ENCODE measurements around the gene PSAPL1. TPM values are rescaled to one million over a fixed set of nuclear protein-coding genes. Genes with fewer than 3 reads are reported as not detected.

Gene PSAPL1
- total and polyA plus RNA-seq, 2 of the 8 experiments (the other 6 are each of a cell fraction or from before 2014, with no cell fraction given): 0.03 TPM; not detected in 1

GRCh38 chr4:7418131-7418943 is 16.4 kb downstream of the PSAPL1 start:
- no peak overlapping the region for H2BK5ac ChIP-seq (ENCODE audit: low read depth, low read length)
- H3K9ac ChIP-seq (replicated peaks in 1 of 4; ENCODE audit: extremely low read depth in 1 of 4, low read depth in 3 of 4, low read length in 3 of 4): no peak overlapping the region
- H4K91ac ChIP-seq (replicated peaks; ENCODE audit: insufficient read length, low read length): no peak overlapping the region
- H2BK12ac ChIP-seq (ENCODE audit: low read depth, low read length): no peak overlapping the region
- H3K79me1 ChIP-seq (ENCODE audit: low read depth, low read length): no peaks in the 10 kb centered on the region
- H3K4ac ChIP-seq (replicated peaks; ENCODE audit: insufficient read length, low read depth, low read length): no peak overlapping the region
- H3K36me3 ChIP-seq (ENCODE audit: control insufficient read depth in 2 of 4, insufficient read depth in 4 of 4, low read length in 3 of 4): no peaks in the 10 kb centered on the region; a peak in 1 of 8 replicates
- no peak for FAIRE-seq
- no peak overlapping the region for H3K4me3 ChIP-seq (ENCODE audit: extremely low read depth in 1 of 4, insufficient read depth in 2 of 4, low read depth in 3 of 4, low read length in 4 of 4)
- H4K8ac ChIP-seq (ENCODE audit: extremely low read depth, insufficient read depth, low read length): peak overlapping the region; percentile 29; the same call in 1 of the 2 replicates
- H2AK5ac ChIP-seq (ENCODE audit: low read depth, low read length): no peak overlapping the region
- CTCF ChIA-PET (ENCODE audit: partially characterized antibody): interaction anchor here (0.6 to 1.2 kb wide), 3 partner anchors 25 to 282 kb away, joined by 3 to 5 read pairs (median 3); no protein-coding TSS in a partner anchor
- no peak overlapping the region for H2BK120ac ChIP-seq (replicated peaks; ENCODE audit: low read depth, low read length)
- peaks cover 5% of the 10 kb centered on the region; the same call in 1 of the 2 replicates for H3K23me2 ChIP-seq (ENCODE audit: low read depth, low read length)
- no peak overlapping the region for H3K23ac ChIP-seq (ENCODE audit: insufficient read length)
- no peak overlapping the region for H2BK15ac ChIP-seq (ENCODE audit: low read length)
- POLR2A ChIA-PET (ENCODE audit: partially characterized antibody): interaction anchor here (0.6 kb wide), 1 partner anchor 652 kb away, joined by 7 read pairs; no protein-coding TSS in a partner anchor
- peaks cover 2 to 15% (median 12%) of the 10 kb centered on the region in 4 experiments; a peak in 4 of 7 replicates for H3K4me1 ChIP-seq (replicated peaks in 1 of 4; ENCODE audit: control insufficient read depth in 3 of 4, insufficient read depth in 4 of 4, low read length in 3 of 4)
- no peak overlapping the region for H3K27ac ChIP-seq (ENCODE audit: low read depth, low read length)
- peaks cover 7 to 8% of the 10 kb centered on the region in 2 experiments; a peak in 1 of 4 replicates for H3K9me3 ChIP-seq (ENCODE audit: insufficient read depth in 2 of 2, low read depth in 1 of 2, low read length in 1 of 2)
- no peak overlapping the region for H3K56ac ChIP-seq (replicated peaks; ENCODE audit: insufficient read length, low read depth, low read length)
- H3K4me2 ChIP-seq (ENCODE audit: insufficient read depth in 1 of 2, low read depth in 2 of 2, low read length in 2 of 2): no peak overlapping the region
- no peak overlapping the region for H2BK20ac ChIP-seq (ENCODE audit: low read length)
- H4K5ac ChIP-seq (ENCODE audit: insufficient read length, low read depth, low read length): no peak overlapping the region
- 85% methylated on average over 15 of the region's 15 CpGs; no CpG with 5 or more reads in 1 of the 2 experiments for WGBS, 2 experiments (ENCODE audit: extremely low coverage in 1 of 2, insufficient coverage in 1 of 2, insufficient read length in 1 of 2, insufficient replicate concordance in 2 of 2, low coverage in 1 of 2, low lambda C conversion rate in 2 of 2, missing lambda C conversion rate in 1 of 2)
- DNase-seq (ENCODE audit: low read depth in 1 of 2, low spot score in 2 of 2): peak in 1 of 2 experiments; percentile 33
- peaks cover 5 to 15% of the 10 kb centered on the region in 2 experiments for H4K20me1 ChIP-seq (replicated peaks in 1 of 2; ENCODE audit: control insufficient read depth in 1 of 2, insufficient read depth in 2 of 2, low read length in 2 of 2)
- H3K14ac ChIP-seq (ENCODE audit: insufficient read length): no peak overlapping the region
- H3K18ac ChIP-seq (ENCODE audit: extremely low read depth, low read length): no peak overlapping the region
- TF ChIP-seq CTBP2 (IDR thresholded peaks at IDR 0.05; ENCODE audit: borderline replicate concordance, insufficient read depth, insufficient read length, low read length): no peak
- TF ChIP-seq CTCF (IDR thresholded peaks at IDR 0.05; ENCODE audit: control extremely low read depth in 1 of 3, insufficient read depth in 1 of 3, low read depth in 1 of 3, low read length in 3 of 3): no peak
- TF ChIP-seq ASH2L (IDR thresholded peaks at IDR 0.05; ENCODE audit: low read length): no peak
- H3K79me2 ChIP-seq (ENCODE audit: control insufficient read depth in 1 of 2, insufficient read depth in 2 of 2, low read length in 2 of 2): no peaks in the 10 kb centered on the region
- H3K27me3 ChIP-seq (replicated peaks in 1 of 4; ENCODE audit: control insufficient read depth in 3 of 4, extremely low read depth in 1 of 4, insufficient read depth in 3 of 4, low read length in 3 of 4): peaks cover 20 to 43% (median 39%) of the 10 kb centered on the region in 4 experiments
- no peak overlapping the region for H2AFZ ChIP-seq (ENCODE audit: low read length)

Measured in H1 (cell line).